Cardiac muscle cell (in vitro differentiated cells and primary cell): Measurements from ENCODE around the gene CDC42SE1. TPM values are rescaled to one million over a fixed set of nuclear protein-coding genes. Genes with fewer than 3 reads are reported as not detected.
A peak's percentile ranks its signal among the peaks of the same experiment; 100 is the strongest.
"Not testable (repeated sequence)": the region's sequence is repeated elsewhere in the genome, so short reads cannot be mapped to it uniquely, and the experiment has no call there.

Experiments used
- DNase-seq, 2 donors: peaks; one replicate each; pipeline versions ENCODE4 v3.0.0 to v3.0.0-alpha.2; 2010 to 2017; ENCODE audit warnings: low read depth in 1 of 2, low spot score in 1 of 2
- H3K27ac ChIP-seq: fragments of 200-600 bp; sonication (generic); 2 replicates; pipeline ENCODE4 v1.5.1; 2016
- H3K27me3 ChIP-seq: fragments of 200-600 bp; sonication (generic); 2 replicates; pipeline ENCODE4 v1.6.0; 2016; ENCODE audit warnings: control low read depth
- H3K36me3 ChIP-seq: fragments of 200-600 bp; sonication (generic); 2 replicates; pipeline ENCODE4 v1.5.1; 2016; ENCODE audit warnings: control low read depth
- H3K4me1 ChIP-seq: fragments of 200-600 bp; sonication (generic); 2 replicates; pipeline ENCODE4 v1.8.1; 2017; ENCODE audit warnings: low read depth, mild to moderate bottlenecking, mixed run types
- H3K4me3 ChIP-seq: fragments of 200-600 bp; sonication (generic); 2 replicates; pipeline ENCODE4 v1.5.1; 2016; ENCODE audit warnings: mild to moderate bottlenecking
- H3K9me3 ChIP-seq: fragments of 200-600 bp; sonication (generic); 2 replicates; pipeline ENCODE4 v1.5.1; 2017; ENCODE audit warnings: low read depth, mild to moderate bottlenecking, control low read depth
- CTCF ChIP-seq: IDR thresholded peaks from 2 replicates; pipeline ENCODE4 v1.5.1; 2012; ENCODE audit warnings: low read depth, mild to moderate bottlenecking, low read length
- polyA plus RNA-seq: library from polyadenylated mRNA; unstranded; fragments of >200 nt; fragmentation: Nextera tagmentation; extraction: Ambion mirVana; gene quantifications from 2 replicates; pipeline ENCODE4 v1.2.1, GENCODE V29; 2016
- total RNA-seq: library from RNA; depleted of rRNA; stranded (reverse); fragments of >200 nt; gene quantifications from 2 replicates; pipeline ENCODE4 v1.2.3, GENCODE V29; 2016

The CDC42SE1 gene, protein sequence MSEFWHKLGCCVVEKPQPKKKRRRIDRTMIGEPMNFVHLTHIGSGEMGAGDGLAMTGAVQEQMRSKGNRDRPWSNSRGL
- total RNA-seq (42.8 and 49.3 TPM in 2 replicates), polyA plus RNA-seq (24.0 and 25.4 TPM in 2 replicates)

GRCh38 chr1:151059109-151060006 lies at the start of gene CDC42SE1:
CDC42SE1 (minus strand) TSS chr1:151059622; CDS start chr1:151055730, 3,892 bp downstream.
- DNase-seq, result peak; percentile 90 to 92
- peaks cover 14% of the 10 kb centered on the region for H3K36me3 ChIP-seq
- H3K4me3 ChIP-seq, result peak within 1 kb of the TSS; percentile 79
- H3K9me3 ChIP-seq, result no peaks in the 10 kb centered on the region
- peak within 1 kb of the TSS; percentile 82 for H3K27ac ChIP-seq
- peaks cover 8% of the 10 kb centered on the region for H3K4me1 ChIP-seq
- peak; percentile 68 for TF ChIP-seq CTCF
- no peaks in the 10 kb centered on the region for H3K27me3 ChIP-seq

DNA sequence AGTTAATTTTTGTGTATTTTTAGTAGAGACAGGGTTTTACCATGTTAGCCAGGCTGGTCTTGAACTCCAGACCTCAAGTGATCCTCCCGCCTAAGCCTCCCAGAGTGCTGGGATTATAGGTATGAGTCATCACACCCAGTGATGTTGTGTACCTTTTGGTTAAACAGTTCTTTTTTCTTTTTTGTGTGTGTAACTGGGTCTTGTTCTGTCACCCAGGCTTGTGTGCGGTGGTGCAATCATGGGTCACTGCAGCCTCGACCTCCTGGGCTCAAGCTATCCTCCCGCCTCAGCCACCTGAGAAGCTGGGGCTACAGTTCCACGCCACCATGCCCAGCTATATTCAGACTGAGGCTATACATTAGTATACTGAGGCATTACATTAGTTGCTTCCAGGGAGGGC lies 48.9 kb upstream of the CDC42SE1 start:
- Histone ChIP-seq H3K27ac (no peak overlapping the region), H3K27me3 (no peaks in the 10 kb centered on the region), H3K36me3 (no peaks in the 10 kb centered on the region), H3K4me1 (no peaks in the 10 kb centered on the region), H3K4me3 (no peak overlapping the region), H3K9me3 (no peaks in the 10 kb centered on the region)
- no peak for DNase-seq
- no peak for TF ChIP-seq CTCF

GRCh38 chr1:151106894-151107293 lies 47.5 kb upstream of the CDC42SE1 start:
- peak in 1 of 2 donors; percentile 26 for DNase-seq
- no peaks in the 10 kb centered on the region for H3K9me3 ChIP-seq
- H3K4me3 ChIP-seq, result no peak overlapping the region
- H3K27ac ChIP-seq, result no peak overlapping the region
- H3K4me1 ChIP-seq, result no peaks in the 10 kb centered on the region
- no peaks in the 10 kb centered on the region for H3K36me3 ChIP-seq
- TF ChIP-seq CTCF, result no peak
- no peaks in the 10 kb centered on the region for H3K27me3 ChIP-seq

DNA sequence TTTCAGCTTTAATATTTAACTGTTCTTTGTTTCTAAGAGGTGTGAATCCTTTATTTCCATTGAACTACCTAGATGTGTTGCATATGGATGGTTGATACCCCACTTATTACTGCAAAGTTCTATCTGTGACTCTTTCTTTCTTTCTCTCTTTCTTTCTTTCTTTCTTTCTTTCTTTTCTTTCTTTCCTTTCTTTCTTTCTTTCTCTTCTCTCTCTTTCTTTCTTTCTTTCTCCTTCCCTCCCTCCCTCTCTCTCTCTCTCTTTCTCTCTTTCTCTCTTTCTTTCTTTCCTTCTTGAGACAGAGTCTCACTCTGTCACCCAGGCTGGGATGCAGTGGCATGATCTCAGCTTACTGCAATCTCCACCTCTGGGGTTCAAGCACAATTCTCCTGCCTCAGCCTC lies 45.2 kb upstream of the CDC42SE1 start:
- Histone ChIP-seq H3K4me3 (no peak overlapping the region), H3K36me3 (no peaks in the 10 kb centered on the region), H3K9me3 (no peaks in the 10 kb centered on the region), H3K27me3 (no peaks in the 10 kb centered on the region), H3K27ac (no peak overlapping the region), H3K4me1 (no peaks in the 10 kb centered on the region)
- no peak for DNase-seq
- no peak for TF ChIP-seq CTCF

- Histone ChIP-seq H3K27me3 (no peaks in the 10 kb centered on the region), H3K4me3 (no peak overlapping the region), H3K36me3 (no peaks in the 10 kb centered on the region), H3K27ac (no peak overlapping the region), H3K4me1 (no peaks in the 10 kb centered on the region), H3K9me3 (no peaks in the 10 kb centered on the region)
- TF ChIP-seq CTCF, result no peak
- no peak for DNase-seq
Observed at GRCh38 chr1:151098126-151098525, 38.7 kb upstream of the CDC42SE1 start.

DNA sequence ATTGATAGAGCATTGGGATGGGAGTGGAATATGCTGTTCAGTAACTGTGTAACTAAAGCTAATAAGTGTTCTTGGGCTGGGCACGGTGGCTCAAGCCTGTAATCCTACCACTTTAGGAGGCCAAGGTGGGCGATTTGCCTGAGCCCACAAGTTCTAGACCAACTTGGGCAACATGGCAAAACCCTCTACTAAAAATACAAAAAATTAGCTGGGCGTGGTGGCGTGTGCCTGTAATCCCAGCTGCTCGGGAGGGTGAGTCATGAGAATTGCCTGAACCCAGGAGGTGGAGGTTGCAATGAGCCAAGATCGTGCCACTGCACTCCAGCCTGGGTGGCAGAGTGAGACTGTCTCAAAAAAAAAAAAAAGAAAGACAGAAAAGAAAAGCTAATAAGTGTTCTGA lies 38.0 kb upstream of the CDC42SE1 start:
- H3K27ac ChIP-seq, DNase-seq, H3K9me3 ChIP-seq, H3K4me3 ChIP-seq, H3K4me1 ChIP-seq, H3K36me3 ChIP-seq, H3K27me3 ChIP-seq: not testable (repeated sequence)
